Fibroblast of upper back skin (primary cell): Measurements from ENCODE around the gene MACROD2.

Experiments
- DNase-seq: peaks from one replicate; pipeline ENCODE4 v3.0.0-alpha.2; 2013

The MACROD2 gene

DNA sequence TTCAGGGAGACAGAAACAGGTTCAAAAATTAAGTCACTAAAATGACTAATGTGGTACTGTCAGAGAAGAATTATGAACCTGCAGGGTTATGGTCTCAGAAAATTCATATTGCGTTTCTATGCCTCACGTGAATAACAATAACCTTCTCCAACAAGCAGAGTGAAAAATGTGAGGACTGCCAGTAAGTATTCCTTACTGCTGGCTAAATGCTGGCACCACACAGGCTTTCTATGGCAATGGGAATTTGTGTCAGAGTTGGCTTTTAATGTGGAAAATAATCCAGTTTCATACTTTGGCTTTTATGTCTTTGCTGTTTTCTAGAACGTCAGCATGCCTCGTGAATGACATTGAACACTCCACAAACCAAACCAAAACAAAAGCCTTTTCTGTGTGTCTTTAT is 1922.0 kb downstream of the MACROD2 start:
- DNase-seq: no peak

DNA sequence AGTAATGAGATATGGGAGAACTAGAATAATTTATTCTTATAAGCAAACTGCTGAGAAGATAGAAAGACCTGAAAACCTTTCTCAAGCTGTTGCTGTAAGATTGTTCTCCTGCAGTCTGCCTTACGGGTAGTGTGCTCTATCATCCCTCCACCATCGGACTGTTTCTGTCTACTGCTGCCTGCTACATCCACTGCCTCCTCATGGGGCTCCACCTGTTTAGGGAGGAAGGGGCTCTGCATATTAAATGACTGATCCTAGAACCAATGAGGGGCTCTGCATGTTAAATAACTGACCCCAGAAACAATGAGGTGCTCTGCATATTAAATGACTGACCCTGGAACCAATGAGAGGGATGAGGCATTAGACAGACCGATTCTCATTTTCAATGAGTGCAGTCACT is 1923.3 kb downstream of the MACROD2 start:
- DNase-seq: no peak

DNA sequence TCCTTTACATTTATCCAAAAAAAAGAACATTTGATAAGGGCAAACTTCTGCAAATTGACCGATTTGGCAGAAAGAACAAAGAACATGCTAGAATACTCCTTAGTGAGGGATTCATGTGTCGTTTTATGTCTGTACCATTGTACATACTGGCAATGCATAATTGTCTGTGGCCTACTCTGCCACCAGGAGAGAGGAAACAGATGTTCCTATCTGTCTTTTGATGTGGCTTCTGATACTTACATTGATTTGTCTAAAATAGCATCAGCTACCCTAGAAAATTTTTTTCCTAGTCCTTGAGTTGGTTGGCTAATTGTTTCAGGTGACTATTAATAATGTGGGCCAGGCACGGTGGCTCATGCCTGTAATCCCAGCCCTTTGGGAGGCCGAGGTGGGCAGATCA is 1923.8 kb downstream of the MACROD2 start:
- no peak for DNase-seq

DNA sequence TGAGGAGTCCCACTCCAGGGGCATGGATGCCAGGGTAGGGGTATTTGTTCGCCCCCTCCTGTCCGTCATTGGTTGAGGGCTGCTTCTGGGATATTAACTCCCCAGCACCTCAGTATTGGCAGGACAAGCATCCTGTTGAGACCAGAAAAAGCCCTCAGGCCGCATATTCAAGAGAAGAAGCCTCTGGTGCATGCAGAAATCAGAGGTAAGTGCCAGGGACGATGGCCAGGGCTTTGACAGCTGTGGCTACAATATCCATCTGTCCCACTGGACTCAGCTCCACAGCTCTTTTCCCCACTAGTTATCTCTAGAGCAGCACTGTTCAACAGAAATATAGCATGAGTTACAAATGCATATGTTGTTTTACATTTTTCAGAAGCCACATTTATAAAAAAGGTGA is 1926.6 kb downstream of the MACROD2 start:
- no peak for DNase-seq

DNA sequence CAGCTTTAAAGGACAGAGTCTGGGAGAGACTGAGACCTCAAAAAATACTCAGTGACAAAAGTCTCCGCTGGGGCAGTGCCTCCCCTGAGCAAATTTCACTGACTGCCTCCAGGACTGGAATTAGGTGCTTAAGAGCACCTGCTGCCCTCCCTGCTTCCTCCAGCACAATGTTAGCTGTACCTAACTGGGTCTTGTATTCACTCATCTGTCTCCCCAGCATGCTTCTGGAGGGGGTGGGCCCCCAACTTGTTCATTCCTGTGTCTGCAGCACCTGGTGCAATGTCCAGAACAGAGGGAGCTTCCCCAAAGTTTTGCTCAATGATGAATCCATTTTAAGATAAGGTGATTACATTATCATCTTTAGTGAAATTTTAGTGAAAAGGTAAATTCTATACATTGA is 1927.2 kb downstream of the MACROD2 start:
- no peak for DNase-seq

DNA sequence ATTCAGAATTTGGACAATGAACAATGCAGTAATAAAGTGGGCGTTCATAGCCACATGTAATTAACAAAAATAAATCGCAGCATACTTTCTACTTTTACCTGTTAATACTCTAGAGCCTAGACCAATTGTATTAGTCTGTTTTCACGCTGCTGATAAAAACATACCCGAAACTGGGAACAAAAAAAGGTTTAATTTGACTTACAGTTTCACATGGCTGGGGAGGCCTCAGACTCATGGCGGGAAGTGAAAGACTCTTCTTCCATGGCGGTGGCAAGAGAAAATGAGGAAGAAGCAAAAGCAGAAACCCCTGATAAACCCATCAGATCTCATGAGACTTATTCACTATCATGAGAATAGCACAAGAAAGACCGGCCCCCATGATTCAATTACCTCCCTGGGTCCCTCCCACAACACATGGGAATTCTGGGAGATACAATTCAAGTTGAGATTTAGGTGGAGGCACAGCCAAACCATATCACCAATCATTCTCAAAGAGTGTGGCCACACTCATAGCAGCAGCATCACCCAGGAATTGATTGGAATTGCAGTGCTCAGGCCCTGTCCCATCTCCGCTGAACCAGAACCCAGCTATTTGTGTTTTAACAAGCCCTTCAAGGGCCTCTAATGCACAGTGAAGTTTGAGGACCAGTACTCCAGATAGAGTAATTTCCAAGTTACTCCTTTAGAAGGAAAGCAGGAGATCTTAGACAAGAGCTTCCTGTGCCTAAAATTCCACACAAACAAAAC is 1927.9 kb downstream of the MACROD2 start:
- no peak for DNase-seq

DNA sequence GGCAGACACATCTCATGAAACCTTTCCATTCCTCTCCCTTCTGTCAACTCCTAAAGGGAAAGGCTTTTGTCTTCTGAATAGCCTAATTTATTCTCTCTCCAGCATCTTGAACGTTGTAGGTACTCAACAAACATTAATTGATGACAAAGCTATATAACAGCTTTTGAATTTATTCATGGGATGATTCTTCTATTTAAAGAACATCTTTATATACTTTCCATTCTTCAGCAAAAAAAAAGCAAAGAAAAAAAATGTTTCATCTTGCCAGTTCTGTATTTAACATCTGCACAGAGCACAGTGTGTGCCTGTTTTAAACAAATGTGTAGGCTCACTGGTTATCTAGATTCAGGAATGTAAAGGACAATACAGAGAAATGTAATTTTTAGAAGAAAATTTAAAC is 1929.2 kb downstream of the MACROD2 start:
- no peak for DNase-seq

DNA sequence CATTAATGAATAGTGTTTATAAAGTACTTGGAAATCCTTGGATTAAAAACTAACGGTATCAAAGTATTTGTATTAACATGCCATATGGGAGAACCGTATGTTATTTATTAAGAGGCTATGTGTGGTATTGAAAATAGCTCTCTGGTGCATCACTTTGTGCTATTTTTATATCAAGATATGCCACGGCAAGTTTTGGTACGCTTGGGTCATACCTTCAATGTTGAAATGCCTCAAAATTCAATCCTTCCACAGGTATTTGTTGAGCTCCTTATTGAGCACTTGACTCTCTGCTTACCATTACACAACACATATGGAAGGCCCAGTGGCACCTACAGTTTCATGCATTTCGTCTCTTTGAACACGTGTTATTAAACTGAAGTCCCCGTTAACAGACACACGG is 1930.1 kb downstream of the MACROD2 start:
- peak; percentile 27 for DNase-seq

DNA sequence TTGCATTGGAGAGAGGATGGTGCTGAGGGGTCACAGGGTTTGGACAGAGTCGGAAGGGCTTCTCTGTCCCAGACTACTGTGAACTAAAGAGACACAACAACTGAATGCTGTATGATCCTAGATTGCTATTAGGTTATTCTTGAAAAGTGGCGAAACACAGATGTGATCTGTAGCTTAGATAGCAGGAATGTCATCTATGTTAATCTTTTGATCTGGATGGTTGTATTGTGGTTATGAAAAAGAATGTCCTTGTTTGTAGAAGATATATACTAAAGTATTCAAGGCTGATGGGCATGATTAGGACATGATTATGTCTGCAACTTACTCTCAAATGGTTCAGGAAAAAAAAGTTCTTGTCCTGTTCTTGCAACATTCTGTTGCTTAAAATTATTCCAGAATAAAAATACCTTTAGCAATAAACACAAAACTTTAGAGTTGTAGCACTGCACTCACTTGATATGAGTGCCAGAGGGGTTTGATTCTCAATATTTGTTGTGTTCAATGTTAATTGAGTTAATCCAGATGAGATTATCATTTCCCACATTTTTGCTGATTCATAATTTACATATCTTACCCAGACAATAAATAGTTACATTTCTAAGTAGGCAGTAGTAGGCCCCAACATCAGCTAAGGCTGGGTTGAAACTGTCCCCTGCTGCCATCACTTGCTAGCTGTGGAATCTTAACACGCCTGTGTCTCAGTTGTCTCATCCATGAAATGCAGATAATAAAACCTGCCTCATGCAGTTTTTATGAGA is 1932.8 kb downstream of the MACROD2 start:
- DNase-seq: peak; percentile 29

DNA sequence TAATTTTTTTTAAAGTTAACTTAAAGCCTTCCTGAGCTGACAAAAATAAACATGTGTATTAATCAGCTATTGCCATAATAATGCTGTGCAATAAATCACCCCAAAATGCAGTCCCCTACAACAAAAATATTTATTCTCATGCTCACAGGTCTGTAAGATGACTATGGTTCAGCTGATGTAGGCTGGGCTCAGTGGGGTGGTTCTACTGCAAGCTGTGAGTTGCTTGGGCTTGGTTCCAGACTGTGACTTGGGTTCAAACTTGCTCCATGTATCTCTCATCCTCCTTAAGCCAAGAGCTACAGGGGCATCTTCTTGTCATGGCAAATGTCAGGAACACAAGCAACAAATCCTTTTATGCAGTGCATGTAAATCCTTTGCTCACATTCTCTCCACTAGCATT is 1933.6 kb downstream of the MACROD2 start:
- no peak for DNase-seq

DNA sequence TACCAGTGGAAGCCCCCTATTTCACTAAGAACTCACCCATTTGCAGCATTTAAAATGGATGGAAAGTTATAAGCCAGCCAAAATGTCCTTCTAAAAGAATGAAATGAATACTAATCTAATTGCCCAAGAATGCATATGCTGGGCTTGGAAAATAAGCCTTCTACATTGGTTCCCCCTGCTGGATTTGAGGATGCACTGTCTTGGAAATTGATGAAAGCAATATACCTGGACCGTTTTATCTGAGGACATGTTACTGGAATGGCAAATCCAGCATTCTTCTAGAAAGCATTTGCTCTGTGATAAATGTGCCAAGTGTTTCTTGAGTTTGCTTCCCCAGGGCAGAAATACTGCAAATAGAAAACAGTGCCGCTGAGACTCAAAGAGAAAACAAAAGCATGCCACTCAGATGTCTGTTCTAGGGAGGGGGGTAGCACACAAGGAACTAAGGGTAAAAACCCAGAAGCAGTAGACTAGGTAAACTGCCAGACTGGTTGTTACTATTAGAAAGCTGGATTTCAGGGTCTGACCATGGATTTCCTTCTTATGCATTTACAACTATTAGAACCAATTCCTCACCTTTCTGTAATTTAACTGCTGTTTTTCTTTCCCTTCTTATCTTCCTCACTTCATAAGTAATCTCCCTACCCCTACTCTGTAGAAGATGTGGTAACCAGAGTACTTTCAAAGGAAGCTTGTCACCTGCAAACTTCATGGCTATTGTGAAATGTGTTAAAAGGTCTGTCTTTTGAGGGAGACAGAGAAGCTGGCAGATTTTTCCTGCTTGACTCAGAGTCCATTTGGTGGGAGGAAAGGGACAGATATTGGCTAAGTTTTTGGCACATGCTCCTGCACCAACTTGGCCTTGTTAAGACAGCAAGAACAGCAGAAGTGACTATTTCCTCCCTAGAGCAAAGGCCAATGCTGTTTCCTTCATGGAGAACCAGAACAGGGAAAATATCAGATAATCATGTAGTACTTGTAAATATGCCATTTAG is 1935.3 kb downstream of the MACROD2 start:
- DNase-seq: peak; percentile 66

DNA sequence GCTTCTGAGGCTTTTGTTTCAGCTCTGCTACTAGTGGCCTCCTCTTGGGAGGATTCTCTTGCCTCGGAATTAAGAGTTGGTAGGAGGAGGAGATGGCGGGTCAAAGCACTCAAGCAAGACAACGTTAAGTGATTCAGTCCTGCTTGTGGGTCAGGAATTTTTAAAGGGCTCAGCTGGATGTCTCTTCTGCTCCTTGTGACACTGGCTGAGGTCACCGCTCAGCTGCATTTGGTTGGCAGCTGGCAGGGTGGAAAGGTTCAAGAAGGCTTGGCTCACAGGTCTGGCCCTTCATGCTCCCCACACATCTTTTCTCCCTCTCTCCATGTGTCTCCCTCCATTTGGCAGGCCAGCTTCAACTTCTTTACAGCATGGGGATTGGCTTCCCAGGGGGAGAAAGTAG is 1936.6 kb downstream of the MACROD2 start:
- no peak for DNase-seq

DNA sequence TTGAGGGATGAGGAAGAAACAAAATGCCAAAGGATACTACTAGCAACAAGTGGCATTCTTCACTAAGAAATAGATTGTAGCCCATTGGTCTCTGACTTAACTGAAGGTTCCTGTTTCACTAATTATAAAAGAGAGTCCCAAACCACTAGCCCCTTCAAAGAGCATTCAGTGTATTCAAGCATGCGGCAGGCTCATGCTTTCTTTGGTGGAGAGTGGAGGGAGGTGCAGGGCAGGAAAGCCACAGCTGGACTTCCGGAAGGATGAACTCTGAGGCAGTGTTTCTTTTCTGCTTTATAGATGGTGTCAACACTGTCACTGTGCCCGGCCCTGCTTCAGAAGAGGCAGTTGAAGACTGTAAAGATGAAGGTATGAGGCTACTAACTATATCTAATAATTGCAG is 1941.9 kb downstream of the MACROD2 start:
- no peak for DNase-seq

DNA sequence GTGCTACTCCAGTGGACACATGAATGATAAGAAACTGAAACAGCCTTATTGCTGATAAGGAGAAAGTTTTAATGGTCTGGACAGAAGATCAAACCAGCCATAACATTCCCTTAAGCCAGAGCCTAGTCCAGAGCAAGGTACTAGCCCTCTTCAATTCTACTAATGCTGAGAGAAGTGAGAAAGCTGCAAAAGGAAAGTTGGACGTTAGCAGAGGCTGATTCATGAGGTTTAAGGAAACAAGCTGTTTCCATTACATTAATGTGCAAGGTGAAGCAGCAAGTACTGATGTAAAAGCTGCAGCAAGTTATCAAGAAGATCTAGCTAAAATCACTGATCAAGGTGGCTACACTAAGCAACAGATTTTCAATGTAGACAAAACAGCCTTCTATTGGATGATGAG is 1943.5 kb downstream of the MACROD2 start:
- DNase-seq: no peak

DNA sequence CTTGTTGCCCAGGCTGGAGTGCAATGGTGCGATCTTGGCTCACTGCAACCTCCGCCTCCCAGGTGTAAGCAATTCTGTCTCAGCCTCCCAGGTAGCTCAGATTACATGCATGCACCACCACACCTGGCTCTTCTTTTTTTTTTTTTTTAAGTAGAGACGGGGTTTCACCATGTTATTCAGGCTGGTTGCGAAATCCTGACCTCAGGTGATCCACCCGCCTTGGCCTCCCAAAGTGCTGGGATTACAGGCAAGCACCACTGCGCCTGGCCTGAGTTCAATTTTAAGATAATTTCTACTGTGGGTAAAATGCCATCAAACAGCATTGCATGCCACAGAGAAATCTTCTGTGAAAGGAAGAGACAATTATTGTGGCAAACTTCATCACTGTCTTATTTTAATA is 1944.8 kb downstream of the MACROD2 start:
- no peak for DNase-seq

DNA sequence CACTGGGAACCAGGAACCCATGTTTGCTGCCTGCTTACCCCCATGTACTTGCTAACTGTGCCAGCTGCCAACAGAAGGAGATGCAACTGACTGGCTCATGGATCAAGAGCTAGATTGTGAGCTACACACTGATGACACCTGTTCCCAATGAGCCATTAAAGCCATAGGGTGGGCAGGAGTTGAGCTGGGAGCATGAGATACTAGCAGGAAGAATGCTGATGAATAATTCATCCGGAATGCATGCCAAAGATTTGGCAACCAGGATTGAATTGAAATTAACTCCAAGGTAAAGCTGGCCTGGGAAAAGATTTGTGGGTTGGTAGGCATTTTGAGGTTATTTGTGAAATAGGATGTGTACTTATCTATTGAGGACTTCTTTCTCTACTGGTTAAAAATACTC is 1946.8 kb downstream of the MACROD2 start:
- DNase-seq: peak; percentile 39

DNA sequence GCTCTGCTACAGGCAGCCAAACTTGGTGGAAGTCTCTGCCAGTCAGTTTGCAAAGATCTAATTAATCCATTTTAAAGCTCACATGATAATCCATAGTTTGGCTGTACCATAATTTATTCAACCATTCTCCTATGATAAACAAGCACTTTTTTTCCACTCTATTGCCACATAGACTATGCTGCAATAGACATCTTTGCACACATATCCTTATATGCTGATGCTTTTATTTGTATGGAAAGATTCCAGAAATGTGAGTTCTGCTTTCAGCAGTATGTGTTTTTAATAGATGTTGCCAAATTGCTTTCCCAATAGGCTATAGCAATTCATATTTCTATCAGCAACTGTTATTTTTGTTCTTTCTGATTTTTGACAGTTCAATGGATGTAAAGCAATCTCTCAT is 1950.0 kb downstream of the MACROD2 start:
- peak; percentile 22 for DNase-seq

DNA sequence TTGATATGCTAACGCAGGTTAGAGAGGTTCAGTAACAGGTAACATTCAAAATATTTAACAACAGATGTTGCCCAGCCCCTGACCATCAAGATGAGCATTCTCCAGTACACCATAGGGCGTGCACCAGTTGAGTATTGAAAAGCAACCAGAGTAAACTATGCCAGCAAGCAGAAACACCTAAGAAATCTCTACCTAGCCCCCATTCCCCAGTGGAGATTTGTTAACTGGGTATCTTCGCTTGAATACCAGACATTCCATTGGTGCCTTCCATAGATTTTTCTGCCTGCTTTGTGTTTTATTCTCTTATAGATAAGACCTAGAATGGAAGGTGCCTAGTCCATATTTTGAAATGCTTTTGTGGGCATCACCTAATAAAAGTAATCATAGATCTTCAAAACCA is 1954.1 kb downstream of the MACROD2 start:
- DNase-seq: no peak

DNA sequence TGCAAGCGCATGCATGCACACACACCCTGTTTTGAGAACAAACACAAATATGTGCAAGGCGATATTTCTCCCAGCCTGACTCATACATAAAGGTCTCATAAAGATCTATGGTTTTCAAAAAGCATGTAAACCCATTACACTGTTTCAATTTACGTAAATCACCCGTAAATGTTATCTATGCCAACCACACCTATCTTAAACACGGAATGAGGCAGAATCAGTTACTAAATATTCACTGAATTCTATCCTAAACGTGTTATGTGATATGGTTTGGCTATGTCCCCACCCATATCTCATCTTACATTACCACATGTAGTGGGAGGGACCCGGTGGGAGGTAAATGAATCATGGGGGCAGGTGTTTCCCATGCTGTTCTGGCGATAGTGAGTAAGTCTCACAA is 1956.3 kb downstream of the MACROD2 start:
- DNase-seq: no peak

DNA sequence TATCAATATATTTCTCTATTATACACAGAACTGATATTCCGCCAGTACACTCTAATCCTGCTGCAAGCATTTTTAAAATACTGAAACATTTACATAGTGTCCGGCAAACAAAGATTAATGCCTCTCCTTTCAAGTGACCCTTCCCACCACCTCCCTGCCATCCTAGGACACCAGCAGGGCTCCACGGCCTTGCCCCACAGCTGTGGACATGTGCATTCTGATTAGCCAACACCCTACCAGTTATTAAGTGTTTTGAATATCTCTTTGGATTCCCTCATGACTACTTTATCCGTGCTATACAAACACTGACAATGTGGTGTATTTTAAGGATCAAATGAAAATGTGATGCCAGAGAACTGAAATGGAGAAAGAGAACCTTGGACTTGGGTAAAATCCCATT is 1962.8 kb downstream of the MACROD2 start:
- DNase-seq: no peak

DNA sequence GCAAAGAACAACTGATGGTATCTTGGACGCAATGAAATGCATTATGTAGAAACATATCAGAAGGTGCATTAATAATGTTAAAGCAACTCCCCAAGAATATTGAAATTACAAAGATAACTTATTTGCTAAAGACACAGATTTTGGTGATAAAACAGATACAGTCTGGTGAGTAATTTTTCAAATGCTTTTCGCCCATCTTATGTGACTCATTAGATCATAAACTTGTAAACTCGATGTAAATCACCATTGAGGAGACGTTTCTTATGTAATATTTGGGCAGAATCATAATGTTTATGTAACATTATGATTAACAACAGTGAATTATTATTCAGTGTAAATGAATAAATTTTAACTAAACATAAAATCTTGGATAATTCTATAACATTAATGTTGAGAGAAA is 1969.8 kb downstream of the MACROD2 start:
- DNase-seq: no peak

DNA sequence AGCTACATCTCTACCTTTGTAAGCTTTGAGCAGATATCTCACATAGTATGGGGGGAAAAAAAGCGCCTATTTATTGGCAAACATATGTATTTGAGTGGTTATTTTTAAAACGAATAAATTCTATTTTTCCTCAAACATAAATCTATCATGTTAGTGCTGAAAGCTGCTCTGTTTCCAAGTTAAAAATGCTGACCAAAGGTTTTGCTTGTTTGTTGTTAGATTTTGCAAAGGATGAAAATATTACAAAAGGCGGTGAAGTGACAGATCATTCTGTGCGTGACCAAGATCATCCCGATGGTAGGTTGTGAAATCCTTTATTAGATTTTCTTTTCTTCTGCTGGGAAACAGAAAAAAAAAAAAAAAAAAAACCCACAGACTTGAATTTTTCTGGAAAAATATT is 1972.0 kb downstream of the MACROD2 start:
- DNase-seq: no peak

DNA sequence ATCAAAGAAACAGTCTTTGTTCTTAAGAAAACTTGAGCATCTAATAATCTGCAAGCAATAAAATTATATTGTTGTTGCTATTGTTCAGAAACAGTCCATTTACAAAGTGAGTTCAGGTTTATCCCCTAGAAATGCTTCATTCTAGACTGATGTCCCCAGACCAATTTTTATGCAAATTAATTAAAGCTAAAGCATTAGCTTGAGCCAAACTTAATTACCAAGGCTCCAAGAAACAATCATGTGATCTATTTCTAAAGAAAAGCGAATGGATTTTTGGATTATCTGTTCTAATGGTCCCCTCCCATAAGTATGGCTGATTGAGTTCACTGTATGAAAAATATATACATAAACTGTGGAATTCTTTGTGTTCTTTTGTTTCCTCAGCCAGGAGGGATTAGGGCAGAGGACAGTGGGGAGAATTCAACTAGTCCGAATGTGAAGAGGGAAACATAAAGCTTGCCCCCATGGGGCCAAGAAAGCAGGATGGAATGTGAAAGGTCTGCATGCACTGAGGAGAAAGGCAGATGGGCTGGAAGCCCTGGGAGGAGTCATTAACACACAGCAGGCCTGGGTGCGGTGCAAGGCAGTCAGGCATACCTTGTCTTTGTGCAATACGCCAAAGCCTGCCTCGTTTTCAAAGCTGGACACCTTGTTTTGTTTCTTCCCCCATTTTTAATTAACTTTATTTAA is 1980.9 kb downstream of the MACROD2 start:
- DNase-seq: peak; percentile 2
